ENCODE data around the gene PTPRR. TPM values are rescaled to one million over a fixed set of nuclear protein-coding genes. Genes with fewer than 3 reads are reported as not detected.

PTPRR gene
- total and polyA plus RNA-seq, 2 donors (not counting 3 experiments of a cell fraction or from before 2014, with no cell fraction given), result 0.46 to 1.1 TPM

DNA sequence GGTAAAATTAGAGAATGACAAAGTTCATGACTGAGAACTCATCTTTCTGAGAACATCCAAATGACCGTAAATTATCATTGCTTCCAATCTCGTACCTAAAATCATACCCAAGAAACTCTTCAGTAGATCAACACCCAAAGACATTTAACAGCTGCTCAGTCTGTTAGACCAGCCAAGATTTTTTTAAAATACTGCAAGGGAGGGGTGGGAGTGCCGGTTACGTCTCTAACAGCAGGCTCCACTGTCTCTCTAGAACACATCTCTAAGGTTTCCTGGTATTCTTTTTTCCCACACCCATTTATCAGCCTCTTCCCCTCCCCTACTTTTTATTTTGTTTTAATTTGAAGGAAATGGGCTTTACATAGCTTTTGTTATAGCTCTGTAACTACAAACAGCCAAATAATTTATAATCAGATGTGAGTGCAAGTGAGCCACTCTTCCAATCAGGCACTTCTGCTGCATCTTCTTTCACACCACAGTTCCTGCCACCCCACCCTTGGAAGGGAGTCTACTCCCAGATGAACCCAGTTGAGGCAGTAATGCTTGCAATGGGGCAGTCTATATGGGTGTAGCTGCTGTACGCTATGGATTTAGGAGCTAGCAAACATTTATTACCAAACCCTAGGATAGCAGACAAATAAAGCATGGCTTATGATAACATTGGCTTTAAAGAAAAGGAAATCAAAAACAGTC is 305.2 kb downstream of the PTPRR start:
- TF ChIP-seq POLR2A (IDR thresholded peaks at IDR 0.05; ENCODE audit: low read depth, low read length) (no peak), JUN (IDR thresholded peaks at IDR 0.05; ENCODE audit: borderline replicate concordance, insufficient read depth, insufficient read length, low read depth) (no peak), EZH2 (IDR thresholded peaks at IDR 0.05; ENCODE audit: borderline replicate concordance, low read depth, low read length, severe bottlenecking) (no peak), GATA2 (IDR thresholded peaks at IDR 0.05; ENCODE audit: insufficient read depth, insufficient read length, low read depth, low read length) (no peak), MYC (IDR thresholded peaks at IDR 0.05; ENCODE audit: low read depth, low read length) (no peak), FOS (IDR thresholded peaks at IDR 0.05; ENCODE audit: borderline replicate concordance, insufficient read depth, low read length) (no peak), POLR2AphosphoS5 (IDR thresholded peaks at IDR 0.05; ENCODE audit: insufficient read depth, low read depth, low read length) (no peak)
- TF ChIP-seq, protein P1, sequence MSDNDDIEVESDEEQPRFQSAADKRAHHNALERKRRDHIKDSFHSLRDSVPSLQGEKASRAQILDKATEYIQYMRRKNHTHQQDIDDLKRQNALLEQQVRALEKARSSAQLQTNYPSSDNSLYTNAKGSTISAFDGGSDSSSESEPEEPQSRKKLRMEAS (IDR thresholded peaks at IDR 0.05; ENCODE audit: insufficient read depth, insufficient read length), result no peak
- TF ChIP-seq, protein P2, sequence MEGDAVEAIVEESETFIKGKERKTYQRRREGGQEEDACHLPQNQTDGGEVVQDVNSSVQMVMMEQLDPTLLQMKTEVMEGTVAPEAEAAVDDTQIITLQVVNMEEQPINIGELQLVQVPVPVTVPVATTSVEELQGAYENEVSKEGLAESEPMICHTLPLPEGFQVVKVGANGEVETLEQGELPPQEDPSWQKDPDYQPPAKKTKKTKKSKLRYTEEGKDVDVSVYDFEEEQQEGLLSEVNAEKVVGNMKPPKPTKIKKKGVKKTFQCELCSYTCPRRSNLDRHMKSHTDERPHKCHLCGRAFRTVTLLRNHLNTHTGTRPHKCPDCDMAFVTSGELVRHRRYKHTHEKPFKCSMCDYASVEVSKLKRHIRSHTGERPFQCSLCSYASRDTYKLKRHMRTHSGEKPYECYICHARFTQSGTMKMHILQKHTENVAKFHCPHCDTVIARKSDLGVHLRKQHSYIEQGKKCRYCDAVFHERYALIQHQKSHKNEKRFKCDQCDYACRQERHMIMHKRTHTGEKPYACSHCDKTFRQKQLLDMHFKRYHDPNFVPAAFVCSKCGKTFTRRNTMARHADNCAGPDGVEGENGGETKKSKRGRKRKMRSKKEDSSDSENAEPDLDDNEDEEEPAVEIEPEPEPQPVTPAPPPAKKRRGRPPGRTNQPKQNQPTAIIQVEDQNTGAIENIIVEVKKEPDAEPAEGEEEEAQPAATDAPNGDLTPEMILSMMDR (IDR thresholded peaks at IDR 0.05; ENCODE audit: extremely low read depth in 1 of 2, insufficient read depth in 1 of 2, low read depth in 1 of 2, low read length in 2 of 2), result no peak
- H3K4me3 ChIP-seq (replicated peaks in 1 of 3; ENCODE audit: insufficient read depth in 1 of 3, low read depth in 1 of 3, low read length in 3 of 3), result no peak overlapping the region
- peaks cover 77% of the 10 kb centered on the region for H3K79me2 ChIP-seq (ENCODE audit: control insufficient read depth, insufficient read depth, low read length)
- no peaks in the 10 kb centered on the region for H3K9me1 ChIP-seq (replicated peaks; ENCODE audit: control insufficient read depth, extremely low read depth, insufficient read depth, low read length)
- DNase-seq (ENCODE audit: low read depth, low spot score), result no peak
- H4K20me1 ChIP-seq (replicated peaks; ENCODE audit: control insufficient read depth, extremely low read depth, insufficient read depth, low read length), result peaks cover 4% of the 10 kb centered on the region
- BruUV-seq (replicated peaks), result no TSS peak
- no peak overlapping the region for H3K4me2 ChIP-seq (ENCODE audit: insufficient read depth, low read length)
- no peaks in the 10 kb centered on the region for H3K27me3 ChIP-seq (ENCODE audit: control insufficient read depth in 2 of 2, insufficient read depth in 2 of 2, low read length in 2 of 2)
- FAIRE-seq, result no peak
- H3K9ac ChIP-seq (replicated peaks; ENCODE audit: extremely low read depth, insufficient read depth, low read length), result no peak overlapping the region
- no peak overlapping the region for H3K27ac ChIP-seq (ENCODE audit: insufficient read depth, low read depth, low read length)
- CTCF ChIA-PET, result interaction anchor here (0.9 to 1.2 kb wide), 3 partner anchors 12 to 104 kb away, joined by 3 to 4 read pairs (median 4); no protein-coding TSS in a partner anchor
- H2AFZ ChIP-seq (ENCODE audit: low read depth, low read length), result no peak overlapping the region
- POLR2A ChIA-PET, result no interaction called here
- peaks cover 21 to 32% of the 10 kb centered on the region in 2 experiments for H3K36me3 ChIP-seq (ENCODE audit: control insufficient read depth in 2 of 2, extremely low read depth in 1 of 2, insufficient read depth in 2 of 2, low read length in 2 of 2)
- H3K4me1 ChIP-seq (ENCODE audit: control insufficient read depth, extremely low read depth, insufficient read depth, low read length), result peaks cover 42% of the 10 kb centered on the region
- dilution Hi-C loops (cut with MboI; ENCODE audit: extremely low pct_ligation_motif_present, low sequenced_read_pairs) (loop anchor here (25.0 kb wide), 1 partner anchor 97 kb away; no protein-coding TSS in a partner anchor), intact Hi-C loops (cut with micrococcal nuclease) (loop anchor here (1.0 kb wide), 1 partner anchor 8 kb away; no protein-coding TSS in a partner anchor)
- H3K9me3 ChIP-seq (replicated peaks; ENCODE audit: control insufficient read depth, insufficient read depth, low read length), result no peaks in the 10 kb centered on the region
